ENCODE measurements around the gene MAPKAPK3.
"Not testable (repeated sequence)": the region's sequence is repeated elsewhere in the genome, so short reads cannot be mapped to it uniquely, and the experiment has no call there.

Gene MAPKAPK3

DNA sequence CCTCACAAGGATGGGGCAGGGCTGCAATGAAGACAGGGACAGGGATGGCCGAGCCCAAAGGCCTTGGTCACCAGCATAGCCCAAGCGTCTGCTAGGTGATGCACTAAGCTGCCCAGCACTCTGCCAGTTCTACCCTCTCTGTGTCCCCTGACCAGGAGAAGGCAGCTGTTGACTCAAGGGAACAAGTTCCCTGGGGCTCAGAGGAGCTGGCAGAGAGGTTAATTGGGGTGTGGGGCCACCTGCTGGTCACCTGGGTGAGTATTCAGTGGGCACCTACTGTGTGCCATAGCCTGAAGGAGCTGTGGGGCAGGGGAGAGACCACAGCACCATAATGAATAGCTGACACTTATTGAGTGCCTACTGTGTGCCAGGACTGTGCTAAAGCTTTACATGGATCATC, 35.8 kb downstream of the MAPKAPK3 start:
- DNase-seq, result peak in 13 of 58 donors; percentile 3 to 19 (median 11)

DNA sequence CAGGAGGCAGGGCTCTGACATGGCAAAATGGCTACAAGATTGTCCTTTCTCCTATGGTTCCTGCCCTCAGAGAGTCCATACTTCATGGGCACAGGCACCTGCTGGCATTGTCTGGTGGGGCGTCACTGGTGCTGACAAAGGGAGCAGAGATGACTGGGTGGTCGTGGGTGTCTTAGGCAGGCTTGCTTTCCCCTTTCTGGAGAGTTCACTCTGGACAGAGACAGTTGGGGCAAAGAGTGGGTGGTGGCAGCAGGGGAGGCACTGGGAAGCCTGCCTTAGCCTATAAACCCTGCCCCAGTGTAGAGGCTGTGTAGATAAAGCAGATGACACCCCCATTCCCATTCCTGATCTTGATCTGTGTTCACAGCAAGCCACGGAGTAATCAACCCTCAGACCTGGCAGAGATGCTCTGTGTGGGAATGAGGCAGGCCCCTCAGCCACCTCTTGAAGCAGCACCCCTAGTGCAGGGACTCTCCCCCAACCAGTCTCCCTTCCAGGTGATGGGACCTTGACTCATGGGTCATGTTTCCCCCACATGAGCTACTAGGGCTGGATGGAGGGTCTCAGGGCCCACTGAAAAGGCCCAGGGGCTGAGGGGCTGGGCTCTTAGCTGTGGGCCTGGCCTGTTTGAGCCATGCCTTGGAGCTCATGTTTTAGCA, 37.1 kb downstream of the MAPKAPK3 start:
- no peak for DNase-seq

DNA sequence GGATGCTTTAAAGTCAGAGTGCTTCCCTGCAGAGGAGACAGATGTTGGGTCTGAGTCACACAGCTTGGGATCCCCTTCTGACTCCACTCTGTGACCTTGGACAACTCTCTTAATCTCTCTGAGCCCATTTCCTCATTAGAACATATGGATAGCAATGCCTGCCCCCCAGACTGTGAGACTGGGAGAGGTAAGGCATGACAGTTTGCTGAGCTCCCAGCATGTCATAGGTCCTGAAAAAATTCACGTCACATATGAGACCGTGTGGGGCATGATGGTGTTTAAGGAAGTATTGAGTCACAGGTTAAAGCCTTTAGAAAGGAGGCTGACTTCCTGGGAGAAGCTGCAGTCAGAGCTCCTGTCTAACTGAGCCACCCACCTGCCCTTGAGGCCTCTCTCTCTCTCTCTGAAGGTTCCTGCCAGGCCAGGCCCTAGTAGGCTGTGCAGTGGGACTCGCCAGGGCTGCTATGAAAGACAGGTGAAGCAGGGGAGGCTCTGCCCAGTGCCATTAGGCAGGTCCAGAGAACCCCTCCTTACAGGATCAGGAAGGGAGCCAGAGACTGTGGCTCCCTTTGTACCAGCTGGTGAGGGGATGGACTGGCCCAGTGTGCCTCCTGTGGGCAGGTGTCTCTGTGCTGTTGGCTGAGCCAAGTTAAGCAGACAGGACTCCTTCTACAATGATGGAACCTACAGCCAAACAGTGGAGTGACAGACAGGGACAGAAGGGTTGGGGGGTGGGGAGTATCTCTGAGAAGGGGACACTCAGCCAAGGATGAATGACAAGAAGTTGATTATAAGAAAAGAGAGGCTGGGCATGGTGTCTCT, 38.3 kb downstream of the MAPKAPK3 start:
- no peak for DNase-seq

DNA sequence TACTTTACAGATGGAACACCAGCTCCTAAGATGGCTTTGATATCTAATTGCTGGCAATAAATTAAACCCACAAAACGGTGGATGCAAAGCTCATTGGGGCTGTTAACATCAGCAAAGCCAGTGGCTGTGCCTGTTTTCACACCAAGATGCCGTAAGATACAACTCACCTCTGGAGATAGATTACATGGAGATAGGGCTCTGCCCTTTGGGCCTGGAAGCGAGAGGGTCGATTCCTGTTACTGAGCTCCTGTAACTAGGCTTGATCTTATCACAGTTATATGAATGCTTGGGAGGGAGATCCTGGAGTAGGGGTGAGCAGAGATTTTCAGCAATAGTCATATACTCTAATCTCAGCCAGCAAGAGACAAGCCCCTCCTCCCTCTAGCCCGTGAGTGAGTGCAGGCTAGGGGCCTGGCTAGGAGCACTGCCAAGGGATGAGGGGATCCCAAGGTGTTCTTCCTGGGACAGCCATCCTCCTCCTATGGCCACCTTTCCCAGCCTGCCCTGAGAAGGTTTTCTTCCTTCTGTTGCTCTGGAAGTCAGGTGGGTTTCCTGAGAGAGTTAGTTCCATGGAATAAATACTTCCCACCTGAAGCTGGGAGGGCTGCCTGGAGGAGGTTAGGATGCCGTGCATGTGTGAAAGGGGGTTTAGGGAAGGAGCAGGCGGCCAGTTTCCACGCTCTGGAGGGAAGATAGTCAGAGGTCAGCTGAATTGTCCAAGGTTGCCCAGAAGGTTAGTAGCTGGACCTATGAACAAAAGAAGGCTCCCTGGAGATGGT, 39.7 kb downstream of the MAPKAPK3 start:
- DNase-seq, result no peak

DNA sequence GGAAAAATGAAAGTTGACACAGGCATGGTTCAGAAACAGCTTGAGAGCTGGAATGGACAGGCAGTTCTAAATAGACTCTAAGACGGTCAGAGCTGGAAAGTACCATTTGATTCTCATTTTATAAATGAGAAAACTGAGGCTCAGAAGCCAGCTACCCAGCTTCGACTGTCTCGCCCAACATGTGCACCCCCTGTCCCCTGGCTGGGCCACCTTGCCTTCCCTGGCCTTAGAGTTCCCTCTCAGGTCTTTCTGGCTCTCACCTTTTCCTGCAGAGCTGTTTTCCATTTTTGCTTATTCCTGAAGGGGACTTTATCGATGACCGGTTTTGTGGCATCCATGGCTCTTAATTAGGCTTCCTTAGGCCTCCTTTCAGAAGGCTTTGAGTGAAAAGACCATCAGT, 40.5 kb downstream of the MAPKAPK3 start:
- no peak for DNase-seq

DNA sequence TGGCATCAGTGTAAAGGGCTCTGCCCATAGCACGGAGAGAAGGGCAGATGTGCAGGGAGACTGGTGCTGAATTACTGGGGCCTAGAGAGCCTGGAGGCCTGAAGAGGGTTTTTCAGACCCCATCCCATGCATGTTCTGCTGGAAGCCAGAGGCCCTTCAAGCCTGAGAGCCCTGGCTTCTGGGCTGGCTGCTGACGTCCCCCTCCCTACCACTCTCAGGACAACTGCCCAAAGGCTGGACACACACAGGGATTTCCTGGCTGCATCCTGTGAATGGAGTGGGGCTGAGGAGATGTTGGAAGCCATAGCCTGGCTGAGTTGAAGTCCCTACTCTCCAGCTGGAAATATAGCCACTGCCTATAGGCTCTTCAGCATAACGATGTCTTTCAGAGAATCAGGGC, 40.9 kb downstream of the MAPKAPK3 start:
- DNase-seq, result no peak

DNA sequence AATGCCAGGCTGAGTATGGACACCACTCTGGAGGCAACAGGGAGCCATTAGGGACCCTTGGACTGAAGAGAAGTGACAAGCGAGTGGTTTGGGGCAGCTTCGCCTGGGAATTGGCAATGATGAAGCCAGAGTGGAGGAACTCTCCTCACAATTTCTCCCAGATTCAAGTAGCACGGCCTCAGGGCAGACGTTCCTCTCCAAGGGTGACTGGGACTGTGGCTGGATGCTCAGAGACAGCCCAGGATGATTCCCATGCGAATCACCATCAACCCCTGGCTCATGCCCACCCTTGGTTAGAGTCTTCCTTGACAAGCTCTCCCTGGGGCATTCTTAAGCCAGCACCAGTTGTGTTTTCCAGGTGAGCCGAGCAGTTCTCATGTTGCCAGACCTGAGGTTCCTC, 41.5 kb downstream of the MAPKAPK3 start:
- no peak for DNase-seq

DNA sequence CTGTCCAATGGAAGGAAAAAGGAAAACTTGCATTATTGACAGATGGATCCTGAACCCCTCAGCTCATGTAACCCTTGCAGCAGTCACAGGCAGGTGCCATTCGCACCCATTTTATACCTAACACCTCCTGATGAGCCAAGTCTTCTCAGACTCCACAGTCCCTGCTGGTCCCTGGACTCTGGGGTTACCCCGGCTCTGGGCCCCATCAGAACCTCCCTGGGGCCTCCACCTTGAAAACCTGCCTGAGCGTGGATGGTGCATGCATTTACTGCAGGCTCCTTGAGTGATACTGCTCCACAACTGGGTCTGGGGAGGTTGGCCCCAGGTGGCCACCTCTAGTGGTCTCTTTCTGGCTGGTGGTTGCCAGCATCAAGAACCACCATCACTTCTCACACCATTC, 41.9 kb downstream of the MAPKAPK3 start:
- DNase-seq, result no peak

DNA sequence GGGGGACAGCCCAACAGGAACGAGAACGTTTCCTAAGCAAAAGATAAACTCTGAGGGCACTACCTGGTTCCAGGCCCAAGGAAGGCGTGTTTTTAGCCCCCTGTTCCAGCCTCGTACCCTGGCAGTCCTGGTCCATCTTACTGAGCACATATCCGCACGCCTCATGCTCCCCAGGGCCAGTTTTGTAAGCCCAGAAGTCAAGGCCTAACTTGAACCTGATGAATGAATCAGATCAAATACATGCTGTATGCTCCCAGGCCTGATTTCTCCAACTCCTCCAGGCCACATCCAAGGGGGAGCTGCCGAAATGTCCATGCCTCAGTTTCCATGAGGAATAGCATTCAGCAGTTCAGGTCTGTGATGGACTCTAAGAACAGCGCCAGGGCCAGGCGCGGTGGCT, 43.4 kb downstream of the MAPKAPK3 start:
- DNase-seq, result no peak

DNA sequence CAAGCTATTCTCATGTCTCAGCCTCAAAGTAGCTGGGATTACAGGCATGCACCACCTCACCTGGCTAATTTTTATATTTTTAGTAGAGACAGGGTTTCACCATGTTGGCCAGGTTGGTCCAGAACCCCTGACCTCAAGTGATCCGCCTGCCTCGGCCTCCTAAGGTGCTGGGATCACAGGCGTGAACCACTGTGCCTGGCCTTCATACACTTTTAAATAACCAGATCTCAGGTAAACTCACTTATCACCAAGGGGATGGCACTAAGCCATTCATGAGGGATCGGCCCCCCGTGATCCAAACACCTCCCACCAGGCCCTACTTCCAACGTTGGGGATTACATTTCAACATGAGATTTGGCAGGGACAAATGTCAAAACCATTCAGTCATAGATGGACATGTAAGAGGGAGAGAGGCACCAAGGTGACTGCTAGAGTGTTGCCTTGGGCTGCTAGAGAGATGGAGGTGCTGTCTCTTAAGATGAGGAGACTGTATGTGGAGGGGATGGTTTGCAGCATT, 44.4 kb downstream of the MAPKAPK3 start:
- no peak for DNase-seq

DNA sequence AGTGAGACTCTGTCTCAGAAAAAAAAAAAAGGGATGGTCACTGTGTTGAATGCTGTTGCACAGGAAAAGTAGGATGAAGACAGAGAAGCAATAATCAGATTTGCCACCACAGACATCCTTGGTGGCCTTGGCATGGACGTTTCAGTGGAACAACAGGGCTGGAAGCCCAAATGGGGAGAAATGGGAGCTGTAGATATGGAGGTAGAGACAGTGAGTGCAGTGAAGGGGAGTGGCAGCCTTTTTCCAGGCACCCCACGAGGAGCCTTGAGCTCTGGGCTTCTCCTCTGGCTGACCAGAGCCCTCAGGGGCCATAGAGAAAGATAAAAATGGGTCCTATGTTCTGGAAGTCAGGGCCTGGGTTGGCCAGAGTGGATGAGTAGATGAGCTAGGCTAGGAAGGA, 45.5 kb downstream of the MAPKAPK3 start:
- DNase-seq, result no peak

DNA sequence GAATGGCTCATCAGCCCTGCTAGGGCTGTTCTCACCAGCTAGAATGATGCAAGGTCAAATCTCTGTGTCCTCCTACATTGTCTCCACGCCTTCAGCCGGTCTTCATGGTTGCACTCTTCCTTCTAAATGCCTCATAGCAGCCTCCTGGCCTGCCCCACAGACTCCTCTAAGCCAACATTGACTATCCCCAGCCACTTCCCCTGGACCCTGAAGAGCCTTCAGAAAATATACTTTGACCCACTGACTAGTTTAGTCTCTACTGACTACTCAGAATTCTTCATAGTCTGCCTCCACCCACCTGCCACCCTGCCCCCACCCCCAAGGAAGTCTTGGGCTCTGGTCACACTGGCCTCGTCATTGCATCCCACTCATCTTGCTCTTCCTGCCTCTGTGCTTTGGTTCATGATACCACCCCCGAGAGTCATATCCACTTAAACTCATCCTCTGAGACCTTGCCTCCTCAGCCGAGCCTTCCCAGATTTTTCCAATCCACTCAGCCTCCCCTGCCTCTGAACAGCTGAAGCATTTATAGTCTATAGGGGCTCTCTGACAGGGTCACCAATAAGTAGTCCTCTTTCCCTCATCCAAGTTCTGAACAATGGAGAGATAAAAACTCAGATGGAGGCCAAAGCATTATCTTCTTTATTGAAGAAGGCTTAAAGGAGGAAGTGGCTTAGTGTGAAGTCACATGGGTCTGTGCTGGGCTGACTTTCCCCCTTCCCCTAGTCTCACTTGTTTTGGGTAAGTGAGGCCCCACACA, 48.3 kb downstream of the MAPKAPK3 start:
- DNase-seq, result no peak

DNA sequence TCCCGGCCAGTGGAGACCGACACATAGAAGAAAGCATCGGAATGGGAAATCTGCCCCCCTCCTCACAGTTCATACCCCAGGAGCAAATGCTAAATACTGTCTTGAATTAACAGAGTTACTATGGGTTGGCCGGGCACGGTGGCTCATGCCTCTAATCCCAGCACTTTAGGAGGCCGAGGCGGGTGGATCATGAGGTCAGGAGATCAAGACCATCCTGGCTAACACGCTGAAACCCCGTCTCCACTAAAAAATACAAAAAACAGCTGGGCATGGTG, 48.8 kb downstream of the MAPKAPK3 start:
- DNase-seq, result not testable (repeated sequence)

DNA sequence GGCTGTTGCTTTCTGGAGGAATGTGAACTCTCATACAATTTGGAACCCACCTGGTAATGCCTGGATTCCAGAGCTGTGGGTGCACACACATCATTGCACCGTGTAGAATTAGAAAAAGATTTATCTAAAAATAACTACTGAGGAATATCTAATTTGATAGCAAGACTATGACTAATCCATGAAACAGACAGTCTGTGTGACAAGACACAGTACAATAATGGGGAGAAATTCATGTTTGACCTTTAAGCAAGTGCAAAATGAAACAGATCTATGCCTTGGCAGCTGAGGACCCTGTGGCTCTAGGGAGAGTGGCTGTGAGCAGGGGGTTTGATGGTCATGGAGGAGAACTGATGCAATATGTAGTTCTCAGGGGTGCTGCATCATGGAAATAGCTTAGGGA, 49.9 kb downstream of the MAPKAPK3 start:
- peak in 1 of 58 donors; percentile 8 for DNase-seq

DNA sequence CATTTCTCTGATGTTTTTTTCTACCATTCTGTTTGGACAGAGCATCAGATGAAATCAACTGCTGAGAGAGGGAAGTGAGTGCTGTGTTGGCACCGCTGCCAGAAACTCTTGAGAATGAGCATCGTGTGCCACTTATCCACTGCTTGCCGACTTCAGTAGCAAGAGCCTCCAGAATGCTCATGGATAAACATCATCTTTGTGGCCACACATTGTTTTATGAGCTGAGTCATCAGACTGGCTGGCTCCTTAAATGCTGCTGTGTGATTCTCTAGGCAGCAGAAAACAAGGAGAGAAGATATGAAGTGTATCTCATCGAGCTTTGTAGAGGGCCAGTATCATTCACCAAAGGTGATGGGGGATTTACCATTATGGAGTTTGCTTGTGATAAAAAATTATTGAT, 54.4 kb downstream of the MAPKAPK3 start:
- DNase-seq, result peak in 25 of 58 donors; percentile 8 to 69 (median 27)

DNA sequence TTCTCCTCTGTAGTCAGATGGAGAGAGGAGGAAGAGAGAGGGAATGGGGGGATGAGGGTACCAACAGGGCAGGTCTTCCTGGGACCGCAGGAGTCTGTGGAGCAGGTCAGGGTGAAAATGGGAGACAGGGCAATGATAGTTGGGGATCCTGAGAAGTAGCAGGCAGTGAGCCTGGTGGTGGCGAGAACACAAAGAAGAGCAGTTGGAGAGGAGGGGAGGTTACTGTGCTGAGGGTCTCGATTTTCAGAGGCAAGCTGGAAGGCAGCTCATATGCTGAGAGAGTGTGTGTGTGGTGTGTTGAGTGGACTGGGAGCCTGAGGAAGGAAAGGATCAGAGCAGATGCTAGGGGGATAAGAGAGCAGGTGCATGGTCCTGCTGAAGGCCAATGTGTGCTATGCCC, 55.7 kb downstream of the MAPKAPK3 start:
- DNase-seq, result no peak

DNA sequence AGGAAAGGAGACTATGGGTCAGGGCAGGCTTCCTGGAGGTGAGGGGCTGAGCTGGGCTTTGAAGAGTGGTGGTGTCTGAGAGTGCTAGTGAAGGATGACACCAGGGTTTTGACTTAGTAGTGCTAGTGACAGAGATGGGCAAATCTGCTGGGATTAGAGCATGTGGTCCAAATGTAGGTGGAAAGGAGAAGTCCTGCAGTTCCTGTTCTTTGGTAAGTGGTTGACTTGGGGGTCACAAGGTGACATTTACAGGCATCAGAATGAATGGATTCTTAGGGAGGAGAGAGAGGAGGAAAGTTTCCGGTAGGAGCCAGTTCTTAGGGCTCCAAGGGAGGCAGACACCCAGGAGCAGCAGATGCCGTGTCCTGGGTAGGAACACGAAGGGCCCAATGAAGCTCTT, 57.0 kb downstream of the MAPKAPK3 start:
- DNase-seq, result no peak

DNA sequence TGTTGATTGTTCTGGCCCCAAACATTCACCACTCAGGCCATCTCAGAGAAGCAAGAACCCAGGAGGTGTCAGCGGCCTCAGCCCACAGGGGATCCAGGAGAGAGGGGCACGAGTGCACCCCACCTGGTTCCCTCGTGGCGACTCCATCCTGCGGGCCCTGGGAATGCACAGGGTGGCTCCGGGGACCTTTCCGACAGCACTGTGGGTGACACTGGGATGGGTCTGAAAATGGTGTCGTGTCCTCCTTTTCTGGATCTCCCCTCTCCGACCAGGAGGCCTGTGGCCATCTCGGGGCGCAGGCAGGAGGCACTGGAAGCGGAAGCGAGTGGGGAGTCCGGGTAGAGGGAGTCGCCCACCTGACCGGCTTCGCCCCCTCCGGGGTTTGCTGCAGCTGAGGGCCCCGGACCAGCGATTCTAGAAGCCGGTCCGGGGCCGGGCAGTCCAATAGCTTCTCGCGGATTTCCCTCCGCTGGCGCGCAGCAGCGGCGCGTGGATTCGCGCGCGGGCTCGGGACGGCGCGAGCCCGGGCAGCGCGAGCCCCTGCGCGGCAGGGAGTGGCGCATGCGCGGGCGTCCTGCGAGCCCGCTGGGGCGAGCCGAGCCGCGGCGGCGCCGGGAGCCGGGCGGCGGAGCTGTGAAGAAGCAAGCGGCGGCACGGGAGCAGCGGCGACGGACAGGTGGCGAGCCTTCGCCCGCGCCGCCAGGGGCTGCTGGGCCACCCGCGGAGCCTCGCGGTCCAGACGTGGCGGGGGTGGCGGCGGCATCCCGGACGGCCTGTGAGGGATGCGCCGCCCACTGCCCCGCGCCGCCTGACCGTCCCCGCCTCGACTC, 57.6 kb downstream of the MAPKAPK3 start, which contains the start of gene DOCK3:
Gene DOCK3 (plus strand): TSS at position 579 of the 830 bp plus-strand sequence. CDS start 337 bp downstream, outside the sequence.
- peak in 47 of 58 donors; percentile 20 to 84 (median 52) for DNase-seq

DNA sequence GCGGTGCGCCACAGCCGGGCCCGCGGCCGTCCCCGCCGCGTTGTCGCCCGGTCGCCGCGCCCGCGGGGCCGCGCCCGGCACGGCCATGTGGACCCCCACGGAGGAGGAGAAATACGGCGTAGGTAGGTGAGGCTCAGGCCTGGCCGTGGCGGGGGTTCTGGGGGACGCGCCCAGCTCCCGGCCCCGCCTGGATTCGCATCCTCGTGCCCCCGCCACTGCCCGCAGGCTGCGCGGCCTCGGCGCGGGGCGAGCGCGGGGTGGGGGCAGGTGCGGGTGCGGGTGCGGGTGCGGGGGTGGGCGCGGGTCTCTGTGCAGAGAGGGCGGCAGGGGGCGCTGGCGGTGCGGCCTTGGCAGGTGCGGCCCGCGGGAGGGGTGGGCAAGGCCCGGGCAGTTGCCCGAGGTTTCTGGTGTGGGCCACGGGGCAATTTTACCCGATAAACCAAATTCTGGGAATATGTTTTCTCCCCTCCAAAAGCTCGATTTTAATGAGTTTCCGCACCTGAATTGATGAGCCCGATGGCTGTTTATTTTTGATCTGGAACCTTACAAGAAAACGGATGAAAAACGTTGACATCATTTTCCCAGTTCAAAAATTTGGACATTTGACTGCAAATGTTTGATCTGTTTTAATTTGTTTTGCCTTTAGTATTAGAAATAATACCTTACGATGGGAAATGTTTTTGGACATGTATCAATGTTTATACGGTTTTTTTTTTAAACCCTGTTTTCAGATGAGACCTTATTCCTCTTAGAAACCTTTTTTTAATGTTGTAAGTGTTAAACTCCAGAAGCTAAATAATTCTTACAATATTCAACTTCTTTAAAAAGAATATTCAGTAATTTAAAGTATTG, 58.5 kb downstream of the MAPKAPK3 start:
- peak in 53 of 58 donors; percentile 26 to 85 (median 68) for DNase-seq
